K562 (cell line): Measurements from ENCODE around the gene ADGRD1. TPM values are rescaled to one million over a fixed set of nuclear protein-coding genes. Genes with fewer than 3 reads are reported as not detected.

Experiments
- CTBP1 ChIP-seq: fragments of 450-650 bp; IDR thresholded peaks from 2 replicates; pipeline ENCODE4 v1.6.1; 2016; ENCODE audit warnings: borderline replicate concordance
- E2F4 ChIP-seq: sonication (generic); formaldehyde crosslinking; IDR thresholded peaks from 2 replicates; pipeline ENCODE4 v1.8.0; 2022; ENCODE audit warnings: mild to moderate bottlenecking, low read depth, missing genetic modification reagents
- ERF ChIP-seq: fragments of 450-650 bp; formaldehyde crosslinking; IDR thresholded peaks from 2 replicates; pipeline ENCODE4 v1.4.0; 2020; ENCODE audit warnings: mild to moderate bottlenecking, mixed read lengths
- GTF3C2 ChIP-seq: IDR thresholded peaks from 3 replicates; pipeline ENCODE4 v1.6.1; 2011; ENCODE audit warnings: borderline replicate concordance, mild to moderate bottlenecking, moderate library complexity; ENCODE audit not compliant: insufficient read length; ENCODE audit errors: extremely low read depth
- PCBP1 ChIP-seq: fragments of 200-400 bp; formaldehyde crosslinking; IDR thresholded peaks from 2 replicates; pipeline ENCODE4 v1.6.1; 2018; ENCODE audit warnings: mild to moderate bottlenecking, low read depth, low read length; ENCODE audit not compliant: poor library complexity, severe bottlenecking
- SAP30 ChIP-seq: fragments of 200-600 bp; sonication (generic); IDR thresholded peaks from 2 replicates; pipeline ENCODE4 v1.6.1; 2012; ENCODE audit warnings: borderline replicate concordance, low read depth, mild to moderate bottlenecking, moderate library complexity, low read length, control low read depth, inconsistent platforms; ENCODE audit not compliant: insufficient read depth, poor library complexity, severe bottlenecking
- U2AF1 ChIP-seq: fragments of 200-400 bp; formaldehyde crosslinking; optimal IDR thresholded peaks from 2 replicates; pipeline ENCODE3; 2017; ENCODE audit warnings: mild to moderate bottlenecking, low read depth, low read length, moderate library complexity
- ZBTB1 ChIP-seq: sonication (generic); formaldehyde crosslinking; IDR thresholded peaks from 2 replicates; pipeline ENCODE4 v1.8.1; 2023; ENCODE audit warnings: missing genetic modification reagents, low read depth, mild to moderate bottlenecking, borderline replicate concordance
- ZC3H11A ChIP-seq: IDR thresholded peaks from 2 replicates; pipeline ENCODE4 v1.6.1; 2012; ENCODE audit warnings: low read depth, low read length, improper control_type of control experiment
- ZNF699 ChIP-seq: fragments of 250-450 bp; sonication (Bioruptor Pico); IDR thresholded peaks from 2 replicates; pipeline ENCODE4 v1.8.0; 2021; ENCODE audit warnings: mild to moderate bottlenecking, moderate library complexity; ENCODE audit not compliant: insufficient replicate concordance
- polyA plus RNA-seq, 8 experiments: library from polyadenylated mRNA; depleted of rRNA in 4 of 8; stranded (reverse) in 5 of 8; unstranded in 3 of 8; fragments of >200 nt; fragmentation: Nextera tagmentation in 2 of 8; fragmentation: Illumina TruSeq in 1 of 8; extraction: Ambion mirVana in 2 of 8; extraction: Trizol in 1 of 8; gene quantifications; 2 replicates each; pipeline versions ENCODE4 v1.2.1 to v1.2.3, GENCODE V29; 2011 to 2014; ENCODE audit warnings: inconsistent platforms in 1 of 8, missing spikeins in 1 of 8
- total RNA-seq, 7 experiments: library from RNA; depleted of rRNA in 6 of 7; stranded (reverse); fragments of >200 nt in 6 of 7; fragmentation: Illumina TruSeq in 2 of 7; extraction: Trizol in 2 of 7; gene quantifications; 2 replicates each; pipeline versions ENCODE4 v1.2.1 to v1.2.3, GENCODE V29; 2011 to 2021; ENCODE audit warnings: low replicate concordance in 1 of 7
- TF ChIP-seq, protein P1 (sequence below), 2 experiments: fragments of 450-650 bp; formaldehyde crosslinking in 1 of 2; IDR thresholded peaks; 2 replicates each; pipeline versions ENCODE4 v1.4.0 to v1.6.1; 2014 to 2020; ENCODE audit warnings: mild to moderate bottlenecking in 2 of 2, borderline replicate concordance in 1 of 2, low read depth in 1 of 2

ADGRD1 gene
- total and polyA plus RNA-seq, 9 of the 15 experiments (the other 6 are each of a cell fraction or from before 2014, with no cell fraction given) = 1.7 to 11.7 (median 3.3) TPM

DNA sequence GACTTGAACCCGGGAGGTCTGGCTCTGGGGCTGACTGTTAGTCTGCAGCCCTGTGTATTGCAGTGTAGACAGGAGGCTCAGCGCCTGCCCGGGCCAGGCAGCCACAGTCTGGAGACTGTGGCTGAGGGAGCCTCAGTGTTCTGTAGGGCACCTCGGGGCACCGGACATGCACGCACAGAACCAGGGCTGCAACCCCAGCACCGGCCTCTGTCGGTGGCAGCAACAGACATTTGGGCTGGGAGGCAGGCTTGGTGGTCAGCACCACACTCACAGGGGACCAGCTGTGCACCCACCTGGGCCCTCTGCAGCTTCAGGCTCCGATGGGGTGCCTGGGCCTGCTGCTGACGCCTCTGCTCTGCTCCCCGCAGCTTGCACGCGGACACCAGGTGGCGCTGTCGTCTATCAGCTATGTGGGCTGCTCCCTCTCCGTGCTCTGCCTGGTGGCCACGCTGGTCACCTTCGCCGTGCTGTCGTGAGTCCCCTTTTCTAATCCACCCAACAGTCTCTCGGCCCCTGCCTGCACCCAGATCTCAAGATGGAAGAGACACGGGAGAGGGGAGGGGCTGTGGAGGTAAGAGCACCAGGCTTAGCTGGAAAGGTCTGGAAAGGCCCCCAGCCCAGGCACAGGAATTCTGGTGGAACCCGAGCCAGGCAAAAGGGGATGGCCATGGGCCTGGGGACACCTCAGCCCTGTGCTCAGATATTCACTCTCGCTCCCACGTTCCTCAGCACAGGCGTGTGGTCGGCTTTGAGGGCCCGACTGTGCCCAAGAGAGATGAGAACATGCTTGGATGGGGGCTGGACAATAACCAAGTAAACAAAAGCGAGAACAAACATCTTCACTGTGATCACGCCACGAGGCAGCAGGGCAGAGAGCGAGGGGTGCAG, 151.0 kb downstream of the ADGRD1 start (continued):
- TF ChIP-seq, protein P1, sequence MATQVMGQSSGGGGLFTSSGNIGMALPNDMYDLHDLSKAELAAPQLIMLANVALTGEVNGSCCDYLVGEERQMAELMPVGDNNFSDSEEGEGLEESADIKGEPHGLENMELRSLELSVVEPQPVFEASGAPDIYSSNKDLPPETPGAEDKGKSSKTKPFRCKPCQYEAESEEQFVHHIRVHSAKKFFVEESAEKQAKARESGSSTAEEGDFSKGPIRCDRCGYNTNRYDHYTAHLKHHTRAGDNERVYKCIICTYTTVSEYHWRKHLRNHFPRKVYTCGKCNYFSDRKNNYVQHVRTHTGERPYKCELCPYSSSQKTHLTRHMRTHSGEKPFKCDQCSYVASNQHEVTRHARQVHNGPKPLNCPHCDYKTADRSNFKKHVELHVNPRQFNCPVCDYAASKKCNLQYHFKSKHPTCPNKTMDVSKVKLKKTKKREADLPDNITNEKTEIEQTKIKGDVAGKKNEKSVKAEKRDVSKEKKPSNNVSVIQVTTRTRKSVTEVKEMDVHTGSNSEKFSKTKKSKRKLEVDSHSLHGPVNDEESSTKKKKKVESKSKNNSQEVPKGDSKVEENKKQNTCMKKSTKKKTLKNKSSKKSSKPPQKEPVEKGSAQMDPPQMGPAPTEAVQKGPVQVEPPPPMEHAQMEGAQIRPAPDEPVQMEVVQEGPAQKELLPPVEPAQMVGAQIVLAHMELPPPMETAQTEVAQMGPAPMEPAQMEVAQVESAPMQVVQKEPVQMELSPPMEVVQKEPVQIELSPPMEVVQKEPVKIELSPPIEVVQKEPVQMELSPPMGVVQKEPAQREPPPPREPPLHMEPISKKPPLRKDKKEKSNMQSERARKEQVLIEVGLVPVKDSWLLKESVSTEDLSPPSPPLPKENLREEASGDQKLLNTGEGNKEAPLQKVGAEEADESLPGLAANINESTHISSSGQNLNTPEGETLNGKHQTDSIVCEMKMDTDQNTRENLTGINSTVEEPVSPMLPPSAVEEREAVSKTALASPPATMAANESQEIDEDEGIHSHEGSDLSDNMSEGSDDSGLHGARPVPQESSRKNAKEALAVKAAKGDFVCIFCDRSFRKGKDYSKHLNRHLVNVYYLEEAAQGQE (IDR thresholded peaks at IDR 0.05; ENCODE audit: borderline replicate concordance) = peak; percentile 89
- TF ChIP-seq, protein P1 (CRISPR knock-in tag; IDR thresholded peaks at IDR 0.05; ENCODE audit: low read depth) = no peak
- no peak for TF ChIP-seq U2AF1
- TF ChIP-seq GTF3C2 = no peak
- no peak for TF ChIP-seq ZNF699 (CRISPR knock-in tag)
- TF ChIP-seq ZBTB1 (CRISPR knock-in tag) = no peak
- no peak for TF ChIP-seq ERF (CRISPR knock-in tag)
- TF ChIP-seq SAP30 = no peak
- TF ChIP-seq PCBP1 = no peak
- TF ChIP-seq CTBP1 = 0 out of 2 replicates have a peak, but pooled peaks have one; percentile 33
- TF ChIP-seq E2F4 = no peak
- no peak for TF ChIP-seq ZC3H11A
